ENCODE measurements around the gene FAM228B.
"Not testable (repeated sequence)": the region's sequence is repeated elsewhere in the genome, so short reads cannot be mapped to it uniquely, and the experiment has no call there.

Gene FAM228B

GRCh38 chr2:24123195-24123921, at the start of gene FAM228B, which contains the start of gene PFN4:
Gene FAM228B, plus strand, starts transcription at chr2:24123469. Its CDS starts 893 bp downstream, at chr2:24124362.
Gene PFN4, minus strand, starts transcription at chr2:24123334. Its CDS starts 799 bp downstream, at chr2:24122535.
- peak; percentile 90 for DNase-seq

DNA sequence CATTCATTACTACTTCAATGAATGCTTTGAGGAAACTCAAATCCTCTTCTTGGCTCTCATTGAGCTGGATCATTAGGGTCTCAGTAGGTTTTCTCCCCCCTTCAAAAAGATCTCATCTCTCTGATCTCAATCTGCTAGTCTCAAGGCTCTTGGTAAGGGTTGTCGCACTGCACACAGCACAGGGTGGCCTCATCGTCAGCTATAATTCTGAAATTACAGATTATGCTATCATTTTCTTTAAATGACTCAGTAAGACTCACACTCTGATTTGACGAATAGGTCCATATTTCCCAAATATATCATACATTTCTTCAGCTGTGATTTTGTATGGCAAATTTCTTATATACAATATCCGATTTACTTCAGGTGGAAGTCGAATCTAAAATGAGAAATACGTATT, 49.5 kb upstream of the FAM228B start:
- DNase-seq = no peak

- DNase-seq = no peak
Measured at GRCh38 chr2:24075259-24075658, 48.0 kb upstream of the FAM228B start.

GRCh38 chr2:24075915-24076848, 47.1 kb upstream of the FAM228B start, which contains the start of gene SF3B6:
Gene SF3B6, minus strand, starts transcription at chr2:24076326. Its CDS starts 97 bp downstream, at chr2:24076229.
- DNase-seq = peak; percentile 98

GRCh38 chr2:24076849-24077534, 46.3 kb upstream of the FAM228B start:
- DNase-seq = no peak

GRCh38 chr2:24077535-24077877, 45.8 kb upstream of the FAM228B start:
- DNase-seq = no peak

- DNase-seq = no peak
Measured at GRCh38 chr2:24077879-24078278, 45.4 kb upstream of the FAM228B start.

- DNase-seq = peak; percentile 54
Measured at GRCh38 chr2:24080701-24081100, 42.6 kb upstream of the FAM228B start.

GRCh38 chr2:24082787-24083566, 40.3 kb upstream of the FAM228B start:
- DNase-seq = no peak

GRCh38 chr2:24083567-24084385, 39.5 kb upstream of the FAM228B start:
- DNase-seq = peak; percentile 87

DNA sequence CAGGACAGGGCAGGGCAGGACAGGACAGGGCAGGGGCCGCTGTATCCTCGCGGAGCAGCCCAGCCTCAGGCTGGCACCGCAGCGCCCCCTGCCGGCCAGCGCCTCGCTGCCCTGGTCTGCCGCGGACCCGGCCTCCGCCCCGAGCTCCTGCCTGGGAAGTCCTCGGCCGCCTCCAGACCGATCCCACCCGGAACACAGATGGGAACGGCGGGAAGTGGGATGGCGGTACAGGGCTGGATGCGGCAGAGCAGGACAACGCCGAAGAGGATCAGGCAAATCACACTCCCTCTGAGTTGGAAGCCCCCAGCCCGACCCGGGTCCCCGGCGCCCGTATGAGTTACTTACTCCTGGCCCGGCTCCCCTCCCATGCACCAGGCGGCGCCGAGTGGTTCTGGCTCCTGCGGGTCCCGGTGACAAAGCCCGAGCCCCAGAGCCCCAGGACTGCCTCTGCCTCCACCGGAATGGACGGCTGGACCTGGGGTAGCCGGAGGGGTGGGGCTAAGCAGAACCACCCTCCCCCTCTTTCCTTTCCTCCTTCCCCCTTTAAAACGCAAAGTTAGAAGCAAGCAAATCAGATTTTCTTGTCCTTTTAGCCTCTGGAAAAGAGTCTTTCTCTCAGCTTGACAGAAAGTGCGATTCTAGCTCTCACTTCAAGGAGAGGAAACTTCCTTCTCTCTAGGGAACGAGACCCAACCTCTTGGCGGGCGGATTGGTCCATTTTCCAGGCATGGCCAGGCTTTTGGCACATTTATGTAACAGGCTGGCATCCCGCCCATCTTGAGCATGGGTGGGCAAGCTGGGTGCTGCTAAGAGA, 38.7 kb upstream of the FAM228B start, which contains the start of gene TP53I3:
TSS of gene TP53I3 (minus strand) at position 449 of the 814 bp plus-strand sequence. CDS start 508 bp downstream, outside the sequence.
- peak; percentile 95 for DNase-seq

DNA sequence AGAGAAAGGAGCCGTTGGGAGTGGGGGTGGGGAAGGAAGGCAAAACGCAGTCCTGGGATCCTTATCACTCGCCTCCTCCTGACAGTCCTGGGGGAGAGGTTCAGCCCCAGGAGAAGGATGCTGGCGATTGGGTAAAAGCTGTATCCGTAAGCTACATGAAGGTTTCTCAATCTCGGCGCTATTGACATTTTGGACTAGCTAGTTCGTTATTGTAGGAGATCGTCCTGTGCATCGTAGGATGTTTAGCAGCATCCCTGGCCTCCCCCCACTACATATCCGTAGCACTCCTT, 38.1 kb upstream of the FAM228B start:
- DNase-seq = no peak

- no peak for DNase-seq
Measured at GRCh38 chr2:24086241-24086640, 37.0 kb upstream of the FAM228B start.

DNA sequence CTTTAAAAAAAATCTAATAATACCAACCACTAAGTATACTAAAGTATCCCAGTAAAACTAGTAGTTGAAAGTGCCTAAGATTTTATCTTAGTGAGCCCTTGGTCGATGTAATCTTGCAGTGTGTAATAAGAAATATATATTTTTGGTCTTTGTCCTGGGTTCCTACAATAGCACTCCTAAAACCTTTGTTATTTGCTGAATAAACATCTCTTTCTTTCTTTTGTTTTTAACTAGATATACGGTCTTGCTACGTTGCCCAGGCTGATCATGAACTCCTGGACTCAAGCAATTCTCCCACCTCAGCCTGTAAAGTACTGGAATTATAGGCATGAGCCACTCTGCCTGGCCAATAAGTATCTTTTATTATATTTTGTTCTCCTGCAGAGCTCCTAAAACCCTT, 36.2 kb upstream of the FAM228B start:
- DNase-seq = no peak

GRCh38 chr2:24088821-24089359, 34.4 kb upstream of the FAM228B start:
- DNase-seq = no peak

DNA sequence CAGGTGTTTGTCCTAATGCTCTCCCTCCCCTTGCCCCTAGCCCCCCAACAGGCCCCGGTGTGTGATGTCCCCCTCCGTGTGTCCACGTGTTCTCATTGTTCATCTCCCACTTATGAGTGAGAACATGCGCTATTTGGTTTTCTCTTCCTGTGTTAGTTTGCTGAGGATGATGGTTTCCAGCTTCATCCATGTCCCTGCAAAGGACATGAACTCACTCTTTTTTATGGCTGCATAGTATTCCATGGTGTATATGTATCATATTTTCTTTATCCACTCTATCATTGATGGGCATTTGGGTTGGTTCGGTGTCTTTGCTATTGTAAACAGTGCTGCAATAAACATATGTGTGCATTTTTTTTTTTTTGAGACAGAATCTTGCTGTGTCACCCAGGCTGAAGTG, 30.0 kb upstream of the FAM228B start:
- DNase-seq = not testable (repeated sequence)

- not testable (repeated sequence) for DNase-seq
Measured at GRCh38 chr2:24095171-24095677, 28.0 kb upstream of the FAM228B start.

DNA sequence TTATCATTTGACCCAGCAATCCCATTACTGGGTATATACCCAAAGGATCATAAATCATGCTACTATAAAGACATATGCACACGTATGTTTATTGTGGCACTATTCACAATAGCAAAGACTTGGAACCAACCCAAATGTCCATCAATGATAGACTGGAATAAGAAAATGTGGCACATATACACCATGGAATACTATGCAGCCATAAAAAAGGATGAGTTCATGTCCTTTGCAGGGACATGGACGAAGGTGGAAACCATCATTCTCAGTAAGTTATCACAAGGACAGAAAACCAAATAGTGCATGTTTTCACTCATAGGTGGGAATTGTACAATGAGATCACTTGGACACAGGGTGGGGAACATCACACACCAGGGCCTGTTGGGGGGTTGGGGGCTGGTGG, 22.5 kb upstream of the FAM228B start:
- DNase-seq = not testable (repeated sequence)

DNA sequence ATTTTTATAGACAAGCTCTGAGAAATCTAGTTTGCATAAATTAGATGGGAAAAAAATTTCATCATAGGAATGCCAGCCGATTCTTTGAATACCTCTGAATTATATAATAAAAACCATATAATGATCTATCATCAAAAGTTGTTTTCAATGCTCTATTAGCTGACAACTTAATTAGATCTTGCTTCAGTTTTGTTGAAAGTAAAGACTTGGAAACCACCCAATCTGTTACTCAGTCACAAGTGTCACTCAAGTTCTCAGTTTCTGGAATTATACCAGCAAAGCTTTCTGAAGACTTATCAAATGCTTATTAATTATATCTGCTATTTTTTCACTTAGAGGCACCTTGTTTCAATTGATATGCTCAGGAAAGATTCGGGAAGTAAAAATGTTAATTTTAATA, 21.3 kb upstream of the FAM228B start:
- no peak for DNase-seq

DNA sequence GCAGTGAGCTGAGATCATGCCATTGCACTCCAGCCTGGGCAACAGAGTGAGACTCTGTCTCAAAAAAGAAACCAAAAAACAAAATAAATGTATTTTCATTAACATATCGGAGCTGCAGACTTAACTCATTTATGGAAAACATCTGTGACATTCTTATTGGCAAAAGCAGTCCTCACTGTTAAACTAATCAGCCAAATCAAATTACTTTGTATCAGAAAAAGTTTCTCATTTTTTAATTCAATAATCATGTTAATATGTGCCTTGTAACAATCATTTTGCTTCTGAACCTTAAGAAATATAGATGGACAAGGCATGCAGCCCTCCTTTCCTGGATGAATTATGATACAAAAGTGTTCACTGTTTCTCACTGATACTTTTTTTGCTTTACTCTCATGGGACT, 20.6 kb upstream of the FAM228B start:
- no peak for DNase-seq
